OCI-LY3 (cell line): ENCODE data around the gene SFXN2.

Experiments used
- H2AFZ ChIP-seq: fragments of 200-600, 300-600 bp; shearing (Covaris generic); 2 replicates; pipeline ENCODE4 v1.6.0; 2014; ENCODE audit warnings: antibody characterized with exemption, low read depth, low read length
- H3K27ac ChIP-seq: fragments of 200-600, 300-600 bp; sonication (generic); 2 replicates; pipeline ENCODE4 v1.5.1; 2014; ENCODE audit warnings: mild to moderate bottlenecking, low read length, moderate library complexity, mixed read lengths
- H3K27me3 ChIP-seq: fragments of 200-600, 300-600 bp; sonication (generic); 2 replicates; pipeline ENCODE4 v1.6.1; 2014; ENCODE audit warnings: low read depth, low read length, mixed read lengths
- H3K36me3 ChIP-seq: fragments of 200-600, 300-600 bp; sonication (generic); replicated peaks from 2 replicates; pipeline ENCODE3; 2014; ENCODE audit warnings: low read depth, low read length, mixed read lengths
- H3K4me1 ChIP-seq: fragments of 300-600, 200-600 bp; sonication (generic); 2 replicates; pipeline ENCODE4 v1.6.1; 2014; ENCODE audit warnings: low read length, mixed read lengths
- H3K4me2 ChIP-seq: fragments of 200-600, 300-600 bp; sonication (generic); 2 replicates; pipeline ENCODE4 v1.6.1; 2014; ENCODE audit warnings: low read length, mixed read lengths
- H3K4me3 ChIP-seq: fragments of 300-600, 200-600 bp; sonication (generic); 2 replicates; pipeline ENCODE4 v1.5.1; 2014; ENCODE audit warnings: antibody characterized with exemption, mild to moderate bottlenecking, low read length, moderate library complexity
- H3K79me2 ChIP-seq: fragments of 300-600, 200-600 bp; shearing (Covaris generic); 2 replicates; pipeline ENCODE4 v1.6.1; 2014; ENCODE audit warnings: mild to moderate bottlenecking, low read length, mixed read lengths
- H3K9ac ChIP-seq: fragments of 300-600, 200-600 bp; shearing (Covaris generic); 2 replicates; pipeline ENCODE4 v1.6.0; 2014; ENCODE audit warnings: mild to moderate bottlenecking, low read length, moderate library complexity
- H3K9me3 ChIP-seq: fragments of 200-600, 300-600 bp; shearing (Covaris generic); 2 replicates; pipeline ENCODE4 v1.6.1; 2014; ENCODE audit warnings: low read length, mixed read lengths; ENCODE audit not compliant: insufficient read depth
- H4K20me1 ChIP-seq: fragments of 200-600, 300-600 bp; sonication (generic); 2 replicates; pipeline ENCODE4 v1.6.1; 2016; ENCODE audit warnings: low read length, mixed read lengths; ENCODE audit not compliant: insufficient read depth
- EZH2phosphoT487 ChIP-seq: fragments of 200-600 bp; shearing (Covaris generic); IDR thresholded peaks from 2 replicates; pipeline ENCODE4 v1.6.1; 2018; ENCODE audit warnings: antibody characterized with exemption, mixed run types, low read depth
- TF ChIP-seq, protein P1 (sequence below): fragments of 200-600, 300-600 bp; sonication (generic); IDR thresholded peaks from 2 replicates; pipeline ENCODE4 v1.5.1; 2014; ENCODE audit warnings: antibody characterized with exemption, low read length, low read depth

Gene SFXN2

GRCh38 chr10:102720775-102721301 is 6.4 kb downstream of the SFXN2 start:
- Histone ChIP-seq H3K9me3 (no peaks in the 10 kb centered on the region), H3K79me2 (peaks cover 65% of the 10 kb centered on the region), H3K36me3 (peaks cover 12% of the 10 kb centered on the region), H3K4me3 (no peak overlapping the region), H4K20me1 (no peaks in the 10 kb centered on the region), H3K27me3 (no peaks in the 10 kb centered on the region), H3K4me1 (peaks cover 4% of the 10 kb centered on the region), H3K4me2 (no peak overlapping the region), H3K27ac (no peak overlapping the region), H2AFZ (no peak overlapping the region), H3K9ac (no peak overlapping the region)
- TF ChIP-seq, protein P1, sequence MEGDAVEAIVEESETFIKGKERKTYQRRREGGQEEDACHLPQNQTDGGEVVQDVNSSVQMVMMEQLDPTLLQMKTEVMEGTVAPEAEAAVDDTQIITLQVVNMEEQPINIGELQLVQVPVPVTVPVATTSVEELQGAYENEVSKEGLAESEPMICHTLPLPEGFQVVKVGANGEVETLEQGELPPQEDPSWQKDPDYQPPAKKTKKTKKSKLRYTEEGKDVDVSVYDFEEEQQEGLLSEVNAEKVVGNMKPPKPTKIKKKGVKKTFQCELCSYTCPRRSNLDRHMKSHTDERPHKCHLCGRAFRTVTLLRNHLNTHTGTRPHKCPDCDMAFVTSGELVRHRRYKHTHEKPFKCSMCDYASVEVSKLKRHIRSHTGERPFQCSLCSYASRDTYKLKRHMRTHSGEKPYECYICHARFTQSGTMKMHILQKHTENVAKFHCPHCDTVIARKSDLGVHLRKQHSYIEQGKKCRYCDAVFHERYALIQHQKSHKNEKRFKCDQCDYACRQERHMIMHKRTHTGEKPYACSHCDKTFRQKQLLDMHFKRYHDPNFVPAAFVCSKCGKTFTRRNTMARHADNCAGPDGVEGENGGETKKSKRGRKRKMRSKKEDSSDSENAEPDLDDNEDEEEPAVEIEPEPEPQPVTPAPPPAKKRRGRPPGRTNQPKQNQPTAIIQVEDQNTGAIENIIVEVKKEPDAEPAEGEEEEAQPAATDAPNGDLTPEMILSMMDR, result no peak
- TF ChIP-seq EZH2phosphoT487, result no peak

DNA sequence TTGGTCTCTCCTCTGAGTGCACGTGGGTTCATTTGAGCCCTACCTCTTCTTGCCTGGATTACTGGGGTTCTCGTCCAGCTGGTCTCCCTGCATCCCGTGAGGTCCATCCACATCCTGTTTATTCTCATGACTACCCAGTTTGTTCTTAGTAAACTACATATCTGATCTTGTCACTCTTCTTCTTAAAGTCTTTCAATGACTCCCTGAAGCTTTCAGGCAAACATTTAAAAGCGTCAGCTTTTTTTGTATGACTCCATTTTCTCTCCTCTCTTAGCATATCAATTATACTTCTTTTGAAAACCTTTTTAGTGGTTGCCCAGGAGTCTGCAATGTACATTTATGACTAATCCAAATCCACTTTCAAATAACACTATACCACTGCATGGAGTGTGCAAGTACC is 7.5 kb downstream of the SFXN2 start:
- H3K9ac ChIP-seq, result no peak overlapping the region
- H3K79me2 ChIP-seq, result peaks cover 54% of the 10 kb centered on the region
- H3K27me3 ChIP-seq, result no peaks in the 10 kb centered on the region
- peaks cover 12% of the 10 kb centered on the region for H3K36me3 ChIP-seq
- no peaks in the 10 kb centered on the region for H3K9me3 ChIP-seq
- H2AFZ ChIP-seq, result no peak overlapping the region
- TF ChIP-seq, protein P1, result no peak
- TF ChIP-seq EZH2phosphoT487, result no peak
- no peaks in the 10 kb centered on the region for H4K20me1 ChIP-seq
- no peak overlapping the region for H3K4me2 ChIP-seq
- no peak overlapping the region for H3K27ac ChIP-seq
- no peaks in the 10 kb centered on the region for H3K4me1 ChIP-seq
- H3K4me3 ChIP-seq, result no peak overlapping the region

- no peaks in the 10 kb centered on the region for H4K20me1 ChIP-seq
- H3K9me3 ChIP-seq, result no peaks in the 10 kb centered on the region
- TF ChIP-seq EZH2phosphoT487, result no peak
- TF ChIP-seq, protein P1, result no peak
- H3K4me3 ChIP-seq, result no peak overlapping the region
- H3K27me3 ChIP-seq, result no peaks in the 10 kb centered on the region
- H2AFZ ChIP-seq, result no peak overlapping the region
- H3K4me2 ChIP-seq, result no peak overlapping the region
- H3K4me1 ChIP-seq, result no peaks in the 10 kb centered on the region
- no peak overlapping the region for H3K27ac ChIP-seq
- H3K36me3 ChIP-seq, result peaks cover 3% of the 10 kb centered on the region
- no peak overlapping the region for H3K9ac ChIP-seq
- peaks cover 38% of the 10 kb centered on the region for H3K79me2 ChIP-seq
Measured at GRCh38 chr10:102723989-102724388, 9.6 kb downstream of the SFXN2 start.

GRCh38 chr10:102726274-102726673 is 11.8 kb downstream of the SFXN2 start:
- H3K9me3 ChIP-seq, result no peaks in the 10 kb centered on the region
- no peaks in the 10 kb centered on the region for H3K4me1 ChIP-seq
- H3K4me3 ChIP-seq, result no peak overlapping the region
- no peak overlapping the region for H3K4me2 ChIP-seq
- H3K79me2 ChIP-seq, result peaks cover 25% of the 10 kb centered on the region
- no peak overlapping the region for H2AFZ ChIP-seq
- peaks cover 9% of the 10 kb centered on the region for H3K36me3 ChIP-seq
- no peak overlapping the region for H3K27ac ChIP-seq
- no peak for TF ChIP-seq EZH2phosphoT487
- TF ChIP-seq, protein P1, result no peak
- no peaks in the 10 kb centered on the region for H3K27me3 ChIP-seq
- no peaks in the 10 kb centered on the region for H4K20me1 ChIP-seq
- H3K9ac ChIP-seq, result no peak overlapping the region
